ENCODE measurements around the gene MMD2.

The MMD2 gene

GRCh38 chr7:4862156-4862555 lies 96.8 kb downstream of the MMD2 start:
- TF ChIP-seq ZBTB7A (IDR thresholded peaks at IDR 0.05; ENCODE audit: low read depth) (no peak), USF1 (IDR thresholded peaks at IDR 0.05) (no peak), CEBPB (IDR thresholded peaks at IDR 0.05) (no peak), TAF1 (IDR thresholded peaks at IDR 0.05; ENCODE audit: low read depth) (no peak), YY1 (IDR thresholded peaks at IDR 0.05; ENCODE audit: low read depth) (no peak), TEAD4 (IDR thresholded peaks at IDR 0.05) (no peak), EP300 (IDR thresholded peaks at IDR 0.05; ENCODE audit: borderline replicate concordance) (no peak), FOXM1 (IDR thresholded peaks at IDR 0.05; ENCODE audit: borderline replicate concordance, low read depth) (no peak), TCF12 (IDR thresholded peaks at IDR 0.05; ENCODE audit: low read depth) (no peak), CREB1 (IDR thresholded peaks at IDR 0.05; ENCODE audit: low read depth) (no peak), REST (IDR thresholded peaks at IDR 0.05; ENCODE audit: low read depth) (no peak), NFIC (IDR thresholded peaks at IDR 0.05) (no peak), EGR1 (IDR thresholded peaks at IDR 0.05) (no peak), RAD21 (IDR thresholded peaks at IDR 0.05; ENCODE audit: low read depth) (no peak)
- TF ChIP-seq, protein P1, sequence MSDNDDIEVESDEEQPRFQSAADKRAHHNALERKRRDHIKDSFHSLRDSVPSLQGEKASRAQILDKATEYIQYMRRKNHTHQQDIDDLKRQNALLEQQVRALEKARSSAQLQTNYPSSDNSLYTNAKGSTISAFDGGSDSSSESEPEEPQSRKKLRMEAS (IDR thresholded peaks at IDR 0.05), result no peak

- TF ChIP-seq ZBTB7A (IDR thresholded peaks at IDR 0.05; ENCODE audit: low read depth) (no peak), TAF1 (IDR thresholded peaks at IDR 0.05; ENCODE audit: low read depth) (no peak), EP300 (IDR thresholded peaks at IDR 0.05; ENCODE audit: borderline replicate concordance) (no peak), FOXM1 (IDR thresholded peaks at IDR 0.05; ENCODE audit: borderline replicate concordance, low read depth) (no peak), CEBPB (IDR thresholded peaks at IDR 0.05) (no peak), CREB1 (IDR thresholded peaks at IDR 0.05; ENCODE audit: low read depth) (no peak), EGR1 (IDR thresholded peaks at IDR 0.05) (no peak), USF1 (IDR thresholded peaks at IDR 0.05) (no peak), YY1 (IDR thresholded peaks at IDR 0.05; ENCODE audit: low read depth) (no peak), TCF12 (IDR thresholded peaks at IDR 0.05; ENCODE audit: low read depth) (no peak)
- TF ChIP-seq, protein P1 (IDR thresholded peaks at IDR 0.05), result no peak
Measured at GRCh38 chr7:4861673-4862072, 97.3 kb downstream of the MMD2 start, which contains the start of gene PAPOLB. Gene PAPOLB (minus strand): TSS chr7:4862030. CDS start chr7:4861810, 220 bp downstream.

- TF ChIP-seq YY1 (IDR thresholded peaks at IDR 0.05; ENCODE audit: low read depth), result no peak
- TF ChIP-seq NFIC (IDR thresholded peaks at IDR 0.05), result no peak
- no peak for TF ChIP-seq TEAD4 (IDR thresholded peaks at IDR 0.05)
- TF ChIP-seq EGR1 (IDR thresholded peaks at IDR 0.05), result no peak
- no peak for TF ChIP-seq FOXM1 (IDR thresholded peaks at IDR 0.05; ENCODE audit: borderline replicate concordance, low read depth)
- no peak for TF ChIP-seq TAF1 (IDR thresholded peaks at IDR 0.05; ENCODE audit: low read depth)
- TF ChIP-seq REST (IDR thresholded peaks at IDR 0.05; ENCODE audit: low read depth), result no peak
Measured at GRCh38 chr7:4861227-4861626, 97.8 kb downstream of the MMD2 start.

DNA sequence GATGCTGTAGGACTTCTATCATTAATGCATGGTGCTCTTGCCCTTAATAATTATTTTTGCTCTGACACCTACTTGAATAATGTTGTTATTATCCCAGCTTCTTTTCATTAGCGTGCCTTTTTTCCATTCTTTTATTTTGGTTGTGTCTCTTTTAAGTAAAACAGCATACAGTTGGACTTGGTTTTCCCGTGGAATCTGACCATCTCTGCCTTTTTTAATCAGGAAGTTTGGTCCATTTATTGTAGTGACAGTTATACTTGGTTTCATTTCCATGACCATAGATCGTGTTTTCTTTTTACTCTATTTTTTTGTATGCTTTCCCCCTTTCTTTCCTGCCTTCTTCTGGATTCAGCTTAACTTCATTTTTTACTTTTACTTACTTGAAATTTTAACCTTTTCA lies 101.8 kb downstream of the MMD2 start:
- no peak for TF ChIP-seq EGR1 (IDR thresholded peaks at IDR 0.05)
- no peak for TF ChIP-seq CREB1 (IDR thresholded peaks at IDR 0.05; ENCODE audit: low read depth)
- TF ChIP-seq YY1 (IDR thresholded peaks at IDR 0.05; ENCODE audit: low read depth), result no peak
- TF ChIP-seq, protein P1 (IDR thresholded peaks at IDR 0.05), result no peak
- TF ChIP-seq EP300 (IDR thresholded peaks at IDR 0.05; ENCODE audit: borderline replicate concordance), result no peak
- TF ChIP-seq NFIC (IDR thresholded peaks at IDR 0.05), result no peak
- TF ChIP-seq TEAD4 (IDR thresholded peaks at IDR 0.05), result no peak
- TF ChIP-seq ZBTB7A (IDR thresholded peaks at IDR 0.05; ENCODE audit: low read depth), result no peak
- no peak for TF ChIP-seq USF1 (IDR thresholded peaks at IDR 0.05)
- no peak for TF ChIP-seq REST (IDR thresholded peaks at IDR 0.05; ENCODE audit: low read depth)
- no peak for TF ChIP-seq TCF12 (IDR thresholded peaks at IDR 0.05; ENCODE audit: low read depth)
- no peak for TF ChIP-seq CEBPB (IDR thresholded peaks at IDR 0.05)
- no peak for TF ChIP-seq TAF1 (IDR thresholded peaks at IDR 0.05; ENCODE audit: low read depth)
- TF ChIP-seq FOXM1 (IDR thresholded peaks at IDR 0.05; ENCODE audit: borderline replicate concordance, low read depth), result no peak
- TF ChIP-seq RAD21 (IDR thresholded peaks at IDR 0.05; ENCODE audit: low read depth), result no peak
